Fibroblast of lung (primary cell): ENCODE data around the gene PLCG2.

Experiments used
- CTCF ChIP-seq, 2 donors: IDR thresholded peaks in 1 of 2; conservative IDR thresholded peaks in 1 of 2; 1 replicate in 1 of 2; 2 replicates in 1 of 2; pipeline ENCODE4 v1.5.1; 2011 to 2012; ENCODE audit warnings: low read length in 2 of 2, control low read depth in 1 of 2, inconsistent platforms in 1 of 2, low read depth in 1 of 2, mild to moderate bottlenecking in 1 of 2
- EZH2 ChIP-seq: IDR thresholded peaks from 2 replicates; pipeline ENCODE4 v1.5.1; 2012; ENCODE audit warnings: low read length, control low read depth, mild to moderate bottlenecking; ENCODE audit errors: missing control alignments

- TF ChIP-seq CTCF (conservative IDR thresholded peaks at IDR 0.05 in 1 of 2, IDR thresholded peaks at IDR 0.05 in 1 of 2; ENCODE audit: low read depth in 1 of 2, low read length in 2 of 2) (no peak), EZH2 (no peak)
These were observed 208.6 kb downstream of the PLCG2 start for GRCh38 chr16:81987706-81988105.
